ENCODE measurements around the gene ADCY7. TPM values are rescaled to one million over a fixed set of nuclear protein-coding genes. Genes with fewer than 3 reads are reported as not detected.

ADCY7 gene
- total and polyA plus RNA-seq, 9 of the 15 experiments (the other 6 are each of a cell fraction or from before 2014, with no cell fraction given), result 2.3 to 108 (median 28.6) TPM

GRCh38 chr16:50229149-50229726, 37.1 kb upstream of the ADCY7 start (continued):
- TF ChIP-seq ZNF584 (CRISPR knock-in tag; IDR thresholded peaks at IDR 0.05; ENCODE audit: low read depth), result peak; percentile 54; the same call in 1 of the 2 replicates
- TF ChIP-seq ZFP36 (IDR thresholded peaks at IDR 0.05; ENCODE audit: low read depth, low read length, partially characterized antibody), result peak; percentile 46
- TF ChIP-seq RFX7 (CRISPR knock-in tag; IDR thresholded peaks at IDR 0.05), result no peak
- TF ChIP-seq MEIS2 (IDR thresholded peaks at IDR 0.05; ENCODE audit: partially characterized antibody), result peak; percentile 61
- TF ChIP-seq PKNOX1 (IDR thresholded peaks at IDR 0.05), result peak; percentile 53
- TF ChIP-seq SMAD1 (IDR thresholded peaks at IDR 0.05; ENCODE audit: low read depth, low read length, partially characterized antibody), result no peak
- TF ChIP-seq HNRNPLL (IDR thresholded peaks at IDR 0.05; ENCODE audit: low read depth, low read length, poor library complexity, severe bottlenecking), result peak; percentile 73
- peak; percentile 66 for TF ChIP-seq RFX1 (IDR thresholded peaks at IDR 0.05)
- TF ChIP-seq ARID2 (IDR thresholded peaks at IDR 0.05), result no peak

GRCh38 chr16:50234771-50235556, 31.4 kb upstream of the ADCY7 start:
- no peaks in the 10 kb centered on the region for H3K9me3 ChIP-seq (replicated peaks; ENCODE audit: control insufficient read depth, insufficient read depth, low read depth, low read length)
- POLR2A ChIA-PET, result interaction anchor here (0.7 to 1.2 kb wide), 2 partner anchors 10 to 11 kb away, joined by 3 read pairs; no protein-coding TSS in a partner anchor
- intact Hi-C loops (cut with micrococcal nuclease), result no loop called here
- TF ChIP-seq FOSL1 (tag; conservative IDR thresholded peaks at IDR 0.05) (no peak), XRCC4 (IDR thresholded peaks at IDR 0.05; ENCODE audit: extremely low read depth, insufficient read depth, insufficient read length) (no peak), THRAP3 (IDR thresholded peaks at IDR 0.05; ENCODE audit: borderline replicate concordance) (no peak), ZFP91 (CRISPR knock-in tag; IDR thresholded peaks at IDR 0.05) (no peak), ZNF282 (CRISPR knock-in tag; IDR thresholded peaks at IDR 0.05) (no peak), BRD9 (IDR thresholded peaks at IDR 0.05; ENCODE audit: low read depth, partially characterized antibody) (no peak), XRCC5 (IDR thresholded peaks at IDR 0.05; ENCODE audit: low read depth, low read length) (no peak), ZFPM2 (CRISPR knock-in tag; IDR thresholded peaks at IDR 0.05) (no peak), GATAD2A (IDR thresholded peaks at IDR 0.05) (no peak), E2F5 (CRISPR knock-in tag; IDR thresholded peaks at IDR 0.05) (no peak)

More at GRCh38 chr16:50234771-50235556, 31.4 kb upstream of the ADCY7 start:
- whole genome bisulfite sequencing (ENCODE audit: insufficient coverage, low coverage, missing lambda C conversion rate), result 51% methylated on average over 5 of the region's 5 CpGs
- no peak overlapping the region for H3K9ac ChIP-seq (ENCODE audit: insufficient read depth in 1 of 2, low read depth in 2 of 2, low read length in 2 of 2)
- BruUV-seq (replicated peaks), result no TSS peak
- no peak overlapping the region for H2AFZ ChIP-seq (ENCODE audit: low read depth, low read length)
- H3K9me1 ChIP-seq (ENCODE audit: control insufficient read depth, insufficient read depth, low read length), result no peaks in the 10 kb centered on the region
- no peak overlapping the region for H3K4me3 ChIP-seq
- FAIRE-seq (no peak), DNase-seq (ENCODE audit: extremely low read depth in 1 of 4, low spot score in 3 of 4) (no peak), ATAC-seq (no peak)
- in situ Hi-C loops (cut with MboI), result no loop called here
- CTCF ChIA-PET (ENCODE audit: low intra/inter-chr PET ratio), result no interaction called here
- H3K4me2 ChIP-seq (ENCODE audit: insufficient read depth, low read length), result no peak overlapping the region
- H3K79me2 ChIP-seq (ENCODE audit: control insufficient read depth, insufficient read depth, low read length), result no peaks in the 10 kb centered on the region
- no peaks in the 10 kb centered on the region for H3K36me3 ChIP-seq (ENCODE audit: control insufficient read depth, insufficient read depth, low read length)
- H3K27ac ChIP-seq (ENCODE audit: extremely low read depth, low read depth, low read length), result no peak overlapping the region
- H3K4me1 ChIP-seq (replicated peaks in 1 of 2; ENCODE audit: control insufficient read depth in 2 of 2, insufficient read depth in 2 of 2, low read length in 2 of 2), result no peaks in the 10 kb centered on the region
- no peaks in the 10 kb centered on the region for H3K27me3 ChIP-seq (ENCODE audit: control insufficient read depth in 2 of 2, insufficient read depth in 2 of 2, low read length in 2 of 2)
- no peaks in the 10 kb centered on the region for H4K20me1 ChIP-seq (replicated peaks; ENCODE audit: control insufficient read depth, insufficient read depth, low read length)
